ENCODE measurements around the gene LMOD1.
"Not testable (repeated sequence)": the region's sequence is repeated elsewhere in the genome, so short reads cannot be mapped to it uniquely, and the experiment has no call there.

The LMOD1 gene

GRCh38 chr1:201945863-201946223, 505 bp downstream of the LMOD1 start:
- no peak for DNase-seq

- no peak for DNase-seq
Measured at GRCh38 chr1:201945157-201945556, 1.2 kb downstream of the LMOD1 start.

DNA sequence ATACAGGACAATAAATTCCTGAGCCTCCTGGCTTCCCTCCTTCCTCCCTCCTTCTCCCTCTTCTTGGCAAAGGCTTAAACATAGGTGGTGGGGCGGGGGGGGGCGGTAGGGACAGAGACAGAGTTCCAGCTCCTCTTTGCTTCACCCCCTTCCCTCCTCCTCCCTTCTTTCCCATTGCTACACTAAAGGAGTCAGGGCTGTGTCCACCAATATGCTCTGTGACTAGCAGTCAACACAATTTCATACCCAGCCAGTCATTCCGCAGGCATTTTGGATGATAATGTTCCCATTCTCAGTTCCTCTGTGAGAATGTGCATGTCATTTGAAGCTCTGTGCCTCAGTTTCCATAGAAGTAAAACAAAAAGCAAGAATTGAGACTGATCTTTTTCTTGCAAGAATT, 1.7 kb downstream of the LMOD1 start:
- no peak for DNase-seq

DNA sequence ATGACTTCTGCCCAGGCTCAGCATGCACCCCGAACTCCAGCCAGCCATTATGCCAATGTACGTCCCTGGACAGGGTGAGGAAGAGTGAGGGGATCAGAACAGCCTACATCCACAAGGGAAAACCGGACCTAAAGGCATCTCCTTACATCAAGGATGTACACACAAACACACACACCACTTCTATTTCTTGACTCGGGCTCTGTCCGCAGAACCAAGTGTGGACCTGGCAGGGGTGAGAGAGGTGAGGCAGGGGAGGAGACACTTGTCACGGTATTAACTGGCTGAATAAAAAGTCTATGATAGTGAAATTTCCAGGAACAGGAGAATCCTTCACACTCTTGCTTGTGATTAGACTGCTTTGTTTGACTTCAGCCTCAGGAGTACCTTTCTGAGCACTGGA, 2.3 kb downstream of the LMOD1 start:
- no peak for DNase-seq

- DNase-seq = no peak
Measured at GRCh38 chr1:201942129-201942495, 4.2 kb downstream of the LMOD1 start.

DNA sequence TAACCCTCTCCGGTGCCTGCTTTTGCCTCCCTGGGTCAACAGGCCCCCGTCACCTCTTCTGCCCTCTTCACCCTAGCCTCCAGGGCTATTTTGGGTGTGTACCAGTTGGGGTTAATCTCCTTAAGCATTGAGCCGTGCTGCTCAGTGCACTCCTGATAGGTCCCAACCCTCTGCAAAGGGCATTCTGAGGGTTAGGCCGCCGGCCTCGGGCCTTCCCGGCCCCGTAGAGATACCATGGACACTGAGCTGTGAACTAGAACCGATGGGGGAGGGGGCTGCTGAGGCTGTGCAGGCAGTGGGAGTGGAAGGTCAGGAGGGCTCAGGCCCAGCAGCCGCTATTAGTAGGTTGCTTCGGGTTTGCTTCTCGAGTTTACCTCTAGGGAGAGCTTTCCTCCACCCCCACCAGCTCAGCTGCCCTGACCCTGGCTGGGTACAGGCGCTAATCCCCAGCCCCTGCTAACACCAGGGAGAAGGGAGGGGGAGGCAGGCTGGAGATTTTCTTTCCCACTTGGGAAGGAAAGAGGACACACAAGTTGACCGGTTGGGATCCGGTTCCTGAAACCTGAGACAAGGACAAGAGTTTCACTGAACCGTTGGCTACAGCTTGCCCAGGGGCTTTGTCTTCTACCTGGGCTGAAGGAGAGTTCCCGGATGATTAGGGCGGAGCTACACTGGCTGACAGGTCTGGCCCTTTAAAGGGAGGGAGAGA, 4.8 kb downstream of the LMOD1 start:
- no peak for DNase-seq

GRCh38 chr1:201940316-201940715, 6.0 kb downstream of the LMOD1 start:
- DNase-seq = not testable (repeated sequence)

DNA sequence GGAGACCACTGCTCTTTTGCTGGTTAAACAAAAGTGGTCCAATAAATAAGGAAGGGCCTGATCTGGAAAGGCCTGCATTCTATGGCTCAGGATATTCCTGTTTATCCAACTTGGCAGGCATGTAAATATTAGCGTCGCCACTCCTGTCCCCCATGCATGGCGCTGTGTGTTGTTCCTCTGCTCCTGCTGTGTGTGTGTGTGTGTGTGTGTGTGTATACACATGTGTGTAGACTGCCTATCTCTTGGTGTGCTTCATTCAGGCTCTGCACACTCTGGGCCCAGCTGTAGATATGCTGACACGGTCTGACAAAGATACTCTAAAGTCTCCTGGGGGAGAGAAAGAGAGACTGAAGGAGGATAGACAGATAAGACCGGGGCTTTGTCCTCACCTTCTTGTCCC, 6.8 kb downstream of the LMOD1 start:
- no peak for DNase-seq

DNA sequence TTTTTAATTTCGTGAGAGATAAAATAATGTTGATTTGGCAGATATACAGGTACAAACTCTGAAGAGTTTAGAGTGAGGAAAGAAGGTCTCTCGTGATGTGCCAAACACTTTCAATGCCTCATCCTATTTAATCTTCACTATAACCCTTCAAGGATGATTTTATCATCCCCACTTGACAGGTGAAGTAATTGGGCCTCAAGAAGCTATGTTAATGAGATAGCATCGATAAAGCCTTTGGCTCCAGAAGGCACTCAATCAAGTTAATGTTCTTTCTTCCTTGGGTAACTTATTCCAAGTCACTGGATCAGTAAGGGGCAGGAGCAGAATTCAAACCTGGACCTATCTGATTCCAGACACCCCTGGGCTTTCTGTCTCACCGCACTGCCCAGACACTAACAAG, 7.2 kb downstream of the LMOD1 start:
- no peak for DNase-seq

- DNase-seq = no peak
Measured at GRCh38 chr1:201938440-201939035, 7.8 kb downstream of the LMOD1 start.

- DNase-seq = peak; percentile 80
Measured at GRCh38 chr1:201937624-201938213, 8.6 kb downstream of the LMOD1 start.

GRCh38 chr1:201933840-201934430, 12.4 kb downstream of the LMOD1 start:
- DNase-seq = peak; percentile 34

- no peak for DNase-seq
Measured at GRCh38 chr1:201930803-201931202, 15.5 kb downstream of the LMOD1 start.

- DNase-seq = no peak
Measured at GRCh38 chr1:201930137-201930536, 16.2 kb downstream of the LMOD1 start.

DNA sequence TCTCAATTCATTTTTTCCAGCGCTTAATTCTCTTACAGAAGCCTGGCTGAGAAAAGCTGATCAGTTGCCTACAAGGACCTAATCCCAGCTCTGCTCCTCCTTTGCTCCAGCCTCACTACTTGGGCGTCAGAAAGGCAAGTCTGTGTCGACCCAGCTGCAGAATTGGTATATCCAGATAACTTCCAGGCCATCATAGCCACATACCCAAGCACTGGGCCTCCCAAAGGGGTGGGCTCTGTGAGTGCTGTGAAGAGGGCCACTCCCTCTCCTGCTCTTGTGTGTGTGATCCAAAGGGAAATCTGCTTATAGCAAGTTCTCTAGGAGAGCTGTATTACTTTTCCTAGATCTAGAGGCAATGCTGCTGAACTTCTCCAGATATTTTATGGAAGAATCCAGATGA, 18.1 kb downstream of the LMOD1 start:
- DNase-seq = no peak

- DNase-seq = peak; percentile 58
Measured at GRCh38 chr1:201925981-201926645, 20.2 kb downstream of the LMOD1 start.

DNA sequence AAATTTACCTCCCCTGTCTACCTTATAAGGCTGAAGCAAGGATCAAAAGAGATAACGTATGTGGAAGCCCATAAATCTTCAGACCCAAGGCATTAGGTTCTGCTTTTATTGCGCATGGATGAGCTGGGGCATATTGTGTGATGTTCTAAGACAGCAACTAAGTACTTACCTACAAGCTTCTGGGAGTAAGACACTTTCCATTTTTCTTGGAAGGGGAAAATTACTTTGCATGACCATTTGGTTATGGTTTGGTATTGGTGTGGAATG, 21.1 kb downstream of the LMOD1 start:
- no peak for DNase-seq

- DNase-seq = no peak
Measured at GRCh38 chr1:201921952-201922558, 24.3 kb downstream of the LMOD1 start.

- DNase-seq = no peak
Measured at GRCh38 chr1:201918343-201918742, 28.0 kb downstream of the LMOD1 start.

- DNase-seq = peak; percentile 78
Measured at GRCh38 chr1:201917362-201918033, 28.9 kb downstream of the LMOD1 start.

DNA sequence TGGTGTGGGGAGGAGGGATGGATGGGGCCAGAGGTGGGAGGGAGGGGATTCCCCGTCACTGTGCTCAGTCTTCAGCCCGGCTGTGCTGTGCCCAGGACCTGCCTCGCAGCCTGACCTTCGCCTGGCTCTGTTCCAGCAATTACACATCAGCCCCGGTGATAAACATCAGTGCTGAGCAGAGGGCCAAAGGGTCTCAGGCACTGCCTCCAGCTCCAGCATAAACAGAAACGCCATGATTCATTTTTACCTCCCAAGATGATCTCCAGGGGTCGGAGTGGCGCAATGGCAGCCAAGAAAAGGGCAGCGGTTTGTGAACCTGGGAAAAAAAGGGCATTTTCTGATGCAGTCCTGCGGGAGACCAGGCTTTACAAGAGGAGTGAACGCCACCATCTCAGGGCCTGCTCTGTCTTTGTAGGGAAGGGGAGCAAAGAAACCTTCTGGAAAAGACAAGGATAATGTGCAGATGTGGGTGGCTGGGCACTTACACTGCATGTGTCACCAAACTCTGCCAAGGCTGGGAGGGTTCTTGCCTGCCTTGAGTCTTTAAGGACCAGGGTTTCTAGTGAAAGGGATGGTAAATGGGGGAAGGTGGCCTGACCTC, 29.6 kb downstream of the LMOD1 start:
- DNase-seq = peak; percentile 84

DNA sequence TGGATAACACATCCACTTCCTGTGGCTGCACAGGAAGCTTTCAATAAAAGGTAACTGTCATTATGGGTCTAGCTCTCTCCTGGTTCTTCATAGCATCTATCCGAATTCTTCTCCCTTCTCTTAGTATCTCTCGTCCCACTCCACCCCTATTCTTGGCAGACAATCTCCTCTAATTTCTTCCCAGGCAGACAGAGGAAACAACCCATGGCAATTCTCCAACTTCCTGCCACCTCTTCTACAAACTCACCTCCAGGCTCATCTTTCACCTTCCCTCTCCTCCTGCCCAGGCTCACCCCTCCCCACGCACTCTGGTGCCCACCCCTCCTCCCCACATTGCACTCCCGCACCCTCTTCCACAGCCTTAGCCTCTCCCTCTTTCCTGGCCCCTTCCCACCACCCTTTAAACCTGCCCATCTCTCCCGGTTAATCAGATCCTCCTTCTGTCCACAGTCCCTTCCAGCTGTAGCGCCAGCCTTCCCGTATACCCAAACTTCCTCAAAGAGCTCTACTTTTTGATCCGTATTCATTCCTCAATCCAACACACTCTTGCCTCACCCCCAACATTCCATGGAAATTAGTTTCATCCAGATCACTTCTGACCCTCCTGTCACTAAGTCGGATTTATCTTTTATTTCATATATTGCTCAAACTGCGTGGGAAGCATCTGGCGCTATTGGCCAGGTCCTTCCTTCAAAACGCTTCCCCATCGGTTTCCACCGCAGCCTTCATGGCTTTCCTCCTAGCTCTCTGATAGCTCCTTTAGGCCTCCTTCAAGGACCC, 31.7 kb downstream of the LMOD1 start:
- peak; percentile 90 for DNase-seq
